ENCODE data around the gene PNP.

Gene PNP

GRCh38 chr14:20455355-20456300 is 13.6 kb upstream of the PNP start:
- DNase-seq: no peak

GRCh38 chr14:20456971-20457370 is 12.2 kb upstream of the PNP start:
- no peak for DNase-seq

GRCh38 chr14:20458031-20458789 is 11.0 kb upstream of the PNP start:
- no peak for DNase-seq

- peak; percentile 61 for DNase-seq
Measured at GRCh38 chr14:20460458-20461224, 8.6 kb upstream of the PNP start.

GRCh38 chr14:20461225-20462141 is 7.7 kb upstream of the PNP start, which contains the start of gene PIP4P1:
Gene PIP4P1, minus strand, starts transcription at chr14:20461434. Its CDS starts 109 bp downstream, at chr14:20461325.
- DNase-seq: peak; percentile 98

GRCh38 chr14:20468764-20469241 is 403 bp upstream of the PNP start:
- no peak for DNase-seq

GRCh38 chr14:20469890-20470602 is 840 bp downstream of the PNP start:
- peak; percentile 81 for DNase-seq

- no peak for DNase-seq
Measured at GRCh38 chr14:20470603-20470901, 1.3 kb downstream of the PNP start.

GRCh38 chr14:20472536-20473169 is 3.4 kb downstream of the PNP start:
- DNase-seq: no peak

GRCh38 chr14:20476776-20477175 is 7.6 kb downstream of the PNP start:
- no peak for DNase-seq

GRCh38 chr14:20477211-20477876 is 8.1 kb downstream of the PNP start:
- no peak for DNase-seq

- DNase-seq: no peak
Measured at GRCh38 chr14:20478894-20479293, 9.7 kb downstream of the PNP start.

- DNase-seq: no peak
Measured at GRCh38 chr14:20482382-20482781, 13.2 kb downstream of the PNP start.

GRCh38 chr14:20485900-20486299 is 16.7 kb downstream of the PNP start:
- DNase-seq: no peak

- no peak for DNase-seq
Measured at GRCh38 chr14:20486684-20487395, 17.6 kb downstream of the PNP start.

GRCh38 chr14:20487396-20487725 is 18.2 kb downstream of the PNP start:
- no peak for DNase-seq

- no peak for DNase-seq
Measured at GRCh38 chr14:20489093-20489994, 20.1 kb downstream of the PNP start.

GRCh38 chr14:20490563-20490962 is 21.4 kb downstream of the PNP start:
- DNase-seq: no peak

GRCh38 chr14:20492486-20492885 is 23.3 kb downstream of the PNP start:
- DNase-seq: no peak

Data from activated CD8-positive, alpha-beta memory T cell treated with anti-CD3 and anti-CD28 coated beads, Interleukin-2, amount 50 U/mL, for 48 hours (primary cell).